ENCODE measurements around the gene WFIKKN2.

Gene WFIKKN2

DNA sequence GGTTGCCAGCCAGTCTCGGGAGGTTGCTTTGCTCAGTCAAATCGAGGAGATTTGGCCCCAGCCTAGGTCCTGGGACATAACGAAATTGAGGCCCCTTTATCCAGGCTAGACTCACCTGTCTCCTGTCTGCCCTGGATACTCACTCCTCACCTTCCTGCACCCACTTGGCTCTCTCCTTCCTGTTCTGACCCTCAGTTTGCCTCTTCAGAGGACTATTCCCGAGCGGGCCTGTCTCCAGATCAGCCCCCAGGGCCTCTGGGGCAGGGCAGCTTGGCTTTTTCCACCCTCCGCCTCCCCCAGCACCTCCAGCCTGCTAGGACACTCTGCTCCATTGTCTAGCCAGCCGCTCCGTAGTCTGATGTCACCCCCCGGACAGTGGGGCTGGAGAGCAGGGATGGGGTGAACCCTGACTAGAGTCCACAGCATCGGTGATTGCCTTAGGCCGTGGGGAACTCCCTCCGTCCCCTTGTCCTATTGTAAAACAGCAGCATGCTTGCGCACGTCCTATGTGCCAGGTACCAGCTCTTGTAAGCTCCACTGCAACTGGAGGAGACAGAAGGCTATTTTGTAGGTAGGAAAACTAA lies 8.8 kb downstream of the WFIKKN2 start:
- peak overlapping the region in 1 of 2 experiments; percentile 16 for H3K18ac ChIP-seq (ENCODE audit: low read depth in 1 of 2, low read length in 2 of 2)
- no peak overlapping the region for H3K9ac ChIP-seq (ENCODE audit: low read length)
- WGBS, result 94% methylated on average over 14 of the region's 14 CpGs

DNA sequence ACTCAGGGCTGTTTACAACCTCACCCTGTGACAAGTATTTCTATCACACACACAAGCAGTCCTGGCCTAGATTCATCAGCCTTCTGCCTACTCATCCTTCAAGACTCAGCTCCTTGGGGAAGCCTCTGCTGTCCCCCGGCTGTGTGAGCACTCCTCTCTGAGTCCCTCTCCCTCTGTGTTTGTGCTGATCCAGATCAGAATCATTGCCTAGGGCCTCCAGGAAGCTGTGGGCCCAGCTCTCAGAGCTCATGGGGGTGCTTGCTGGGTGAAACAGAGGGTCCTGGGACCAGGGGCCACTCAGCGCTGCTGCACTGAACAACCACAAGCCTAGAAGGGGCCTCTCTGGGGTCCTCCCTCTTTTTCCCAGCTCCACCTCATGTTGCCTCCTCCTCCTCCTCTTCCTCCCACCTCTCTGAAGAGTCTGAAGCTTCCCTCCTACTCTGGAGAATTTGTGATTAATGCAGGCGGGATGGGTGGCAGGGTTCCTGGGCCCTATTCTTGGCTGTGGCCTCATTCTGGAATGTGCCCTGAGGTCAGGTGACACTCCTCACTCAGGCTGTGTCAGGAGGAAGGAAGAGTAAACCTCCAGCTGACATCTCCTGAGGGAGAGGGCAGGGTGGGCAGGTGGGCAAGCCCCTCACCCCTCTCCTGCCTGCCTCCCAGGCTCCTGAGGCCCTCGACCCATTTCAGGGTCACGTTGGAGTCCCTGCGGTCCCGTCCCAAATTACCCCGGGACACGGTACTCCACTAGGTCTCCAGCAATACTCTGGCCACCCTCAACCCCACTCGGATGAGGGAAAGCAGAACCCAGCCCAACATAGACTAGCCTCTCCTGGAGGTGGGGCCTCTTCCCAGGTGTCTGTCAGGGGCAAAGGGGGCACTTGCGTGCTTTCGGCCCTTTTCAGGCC lies 10.1 kb downstream of the WFIKKN2 start:
- Histone ChIP-seq H3K79me1 (replicated peaks; ENCODE audit: low read length, poor library complexity, severe bottlenecking) (no peaks in the 10 kb centered on the region), H4K8ac (ENCODE audit: low read length) (peak overlapping the region; percentile 62), H3K4me2 (ENCODE audit: low read length, poor library complexity, severe bottlenecking) (no peak overlapping the region), H3K9ac (ENCODE audit: low read length) (peak overlapping the region; percentile 28), H3K18ac (ENCODE audit: low read depth in 1 of 2, low read length in 2 of 2) (peak overlapping the region in 1 of 2 experiments; percentile 38), H3K27ac (ENCODE audit: low read length, poor library complexity, severe bottlenecking) (no peak overlapping the region), H3K14ac (ENCODE audit: low read length in 2 of 2) (peak overlapping the region in 1 of 2 experiments; percentile 80), H2BK12ac (ENCODE audit: low read length in 2 of 2) (no peak overlapping the region), H4K91ac (ENCODE audit: low read length) (no peak overlapping the region), H3K23ac (ENCODE audit: low read length in 2 of 2) (no peak overlapping the region), H2AFZ (ENCODE audit: low read depth, low read length) (no peak overlapping the region), H2AK5ac (ENCODE audit: low read length, severe bottlenecking) (no peak overlapping the region), H3K4ac (ENCODE audit: low read depth in 1 of 2, low read length in 2 of 2) (peak overlapping the region in 1 of 2 experiments; percentile 29), H2BK120ac (ENCODE audit: low read depth, low read length) (no peak overlapping the region), H3K4me1 (ENCODE audit: control insufficient read depth, insufficient read depth, low read depth, low read length) (peaks cover 8% of the 10 kb centered on the region), H3K36me3 (ENCODE audit: control insufficient read depth in 1 of 2, insufficient read depth in 2 of 2, low read depth in 1 of 2, low read length in 2 of 2) (no peaks in the 10 kb centered on the region), H3K27me3 (ENCODE audit: control insufficient read depth in 1 of 2, insufficient read depth in 1 of 2, low read length in 2 of 2) (no peaks in the 10 kb centered on the region), H3K9me3 (ENCODE audit: control insufficient read depth, low read length) (no peaks in the 10 kb centered on the region), H2BK5ac (ENCODE audit: low read depth, low read length, poor library complexity, severe bottlenecking) (no peak overlapping the region), H2BK15ac (ENCODE audit: low read depth, poor library complexity, severe bottlenecking) (peak overlapping the region; percentile 4), H3K4me3 (ENCODE audit: insufficient read depth in 1 of 2, low read depth in 1 of 2, low read length in 2 of 2) (no peak overlapping the region)
- peak; percentile 31 for DNase-seq
- WGBS, result 89% methylated on average over 12 of the region's 12 CpGs

More for the DNA sequence above, 8.8 kb downstream of the WFIKKN2 start:
- Histone ChIP-seq H2AFZ (ENCODE audit: low read depth, low read length) (no peak overlapping the region), H3K36me3 (ENCODE audit: control insufficient read depth in 1 of 2, insufficient read depth in 2 of 2, low read depth in 1 of 2, low read length in 2 of 2) (no peaks in the 10 kb centered on the region), H2BK12ac (ENCODE audit: low read length in 2 of 2) (no peak overlapping the region), H2BK15ac (ENCODE audit: low read depth, poor library complexity, severe bottlenecking) (no peak overlapping the region), H3K27me3 (ENCODE audit: control insufficient read depth in 1 of 2, insufficient read depth in 1 of 2, low read length in 2 of 2) (no peaks in the 10 kb centered on the region), H3K79me1 (replicated peaks; ENCODE audit: low read length, poor library complexity, severe bottlenecking) (no peaks in the 10 kb centered on the region), H3K23ac (ENCODE audit: low read length in 2 of 2) (no peak overlapping the region), H4K8ac (ENCODE audit: low read length) (no peak overlapping the region), H3K14ac (ENCODE audit: low read length in 2 of 2) (no peak overlapping the region), H2BK120ac (ENCODE audit: low read depth, low read length) (no peak overlapping the region), H3K9me3 (ENCODE audit: control insufficient read depth, low read length) (no peaks in the 10 kb centered on the region), H2BK5ac (ENCODE audit: low read depth, low read length, poor library complexity, severe bottlenecking) (no peak overlapping the region), H3K4me3 (ENCODE audit: insufficient read depth in 1 of 2, low read depth in 1 of 2, low read length in 2 of 2) (no peak overlapping the region), H3K4me1 (ENCODE audit: control insufficient read depth, insufficient read depth, low read depth, low read length) (peaks cover 8% of the 10 kb centered on the region), H3K27ac (ENCODE audit: low read length, poor library complexity, severe bottlenecking) (no peak overlapping the region), H4K91ac (ENCODE audit: low read length) (peak overlapping the region; percentile 10), H3K4me2 (ENCODE audit: low read length, poor library complexity, severe bottlenecking) (no peak overlapping the region), H3K4ac (ENCODE audit: low read depth in 1 of 2, low read length in 2 of 2) (no peak overlapping the region), H2AK5ac (ENCODE audit: low read length, severe bottlenecking) (no peak overlapping the region)
- no peak for DNase-seq

- Histone ChIP-seq H3K4me3 (ENCODE audit: insufficient read depth in 1 of 2, low read depth in 1 of 2, low read length in 2 of 2) (no peak overlapping the region), H2BK12ac (ENCODE audit: low read length in 2 of 2) (no peak overlapping the region), H4K91ac (ENCODE audit: low read length) (no peak overlapping the region), H3K79me1 (replicated peaks; ENCODE audit: low read length, poor library complexity, severe bottlenecking) (no peaks in the 10 kb centered on the region), H3K4me1 (ENCODE audit: control insufficient read depth, insufficient read depth, low read depth, low read length) (peaks cover 8% of the 10 kb centered on the region), H2AFZ (ENCODE audit: low read depth, low read length) (no peak overlapping the region), H3K4me2 (ENCODE audit: low read length, poor library complexity, severe bottlenecking) (no peak overlapping the region), H3K9me3 (ENCODE audit: control insufficient read depth, low read length) (no peaks in the 10 kb centered on the region), H3K36me3 (ENCODE audit: control insufficient read depth in 1 of 2, insufficient read depth in 2 of 2, low read depth in 1 of 2, low read length in 2 of 2) (no peaks in the 10 kb centered on the region), H2BK5ac (ENCODE audit: low read depth, low read length, poor library complexity, severe bottlenecking) (no peak overlapping the region), H2BK120ac (ENCODE audit: low read depth, low read length) (no peak overlapping the region), H3K4ac (ENCODE audit: low read depth in 1 of 2, low read length in 2 of 2) (no peak overlapping the region), H3K18ac (ENCODE audit: low read depth in 1 of 2, low read length in 2 of 2) (no peak overlapping the region), H3K9ac (ENCODE audit: low read length) (no peak overlapping the region), H2BK15ac (ENCODE audit: low read depth, poor library complexity, severe bottlenecking) (no peak overlapping the region), H4K8ac (ENCODE audit: low read length) (no peak overlapping the region), H2AK5ac (ENCODE audit: low read length, severe bottlenecking) (no peak overlapping the region), H3K27me3 (ENCODE audit: control insufficient read depth in 1 of 2, insufficient read depth in 1 of 2, low read length in 2 of 2) (no peaks in the 10 kb centered on the region), H3K27ac (ENCODE audit: low read length, poor library complexity, severe bottlenecking) (no peak overlapping the region), H3K14ac (ENCODE audit: low read length in 2 of 2) (no peak overlapping the region), H3K23ac (ENCODE audit: low read length in 2 of 2) (no peak overlapping the region)
- no peak for DNase-seq
- 100% methylated on average over 4 of the region's 4 CpGs for WGBS
These were observed 12.2 kb downstream of the WFIKKN2 start for GRCh38 chr17:50847566-50847965.

GRCh38 chr17:50848039-50848438 lies 12.7 kb downstream of the WFIKKN2 start:
- no peak overlapping the region for H3K4me2 ChIP-seq (ENCODE audit: low read length, poor library complexity, severe bottlenecking)
- H2BK120ac ChIP-seq (ENCODE audit: low read depth, low read length), result no peak overlapping the region
- H4K8ac ChIP-seq (ENCODE audit: low read length), result no peak overlapping the region
- no peak overlapping the region for H2BK5ac ChIP-seq (ENCODE audit: low read depth, low read length, poor library complexity, severe bottlenecking)
- H3K36me3 ChIP-seq (ENCODE audit: control insufficient read depth in 1 of 2, insufficient read depth in 2 of 2, low read depth in 1 of 2, low read length in 2 of 2), result no peaks in the 10 kb centered on the region
- H3K18ac ChIP-seq (ENCODE audit: low read depth in 1 of 2, low read length in 2 of 2), result no peak overlapping the region
- 92% methylated on average over 3 of the region's 3 CpGs for whole genome bisulfite sequencing
- no peaks in the 10 kb centered on the region for H3K9me3 ChIP-seq (ENCODE audit: control insufficient read depth, low read length)
- no peak overlapping the region for H2BK12ac ChIP-seq (ENCODE audit: low read length in 2 of 2)
- no peak overlapping the region for H2AFZ ChIP-seq (ENCODE audit: low read depth, low read length)
- no peak overlapping the region for H4K91ac ChIP-seq (ENCODE audit: low read length)
- no peaks in the 10 kb centered on the region for H3K27me3 ChIP-seq (ENCODE audit: control insufficient read depth in 1 of 2, insufficient read depth in 1 of 2, low read length in 2 of 2)
- no peak overlapping the region for H3K4me3 ChIP-seq (ENCODE audit: insufficient read depth in 1 of 2, low read depth in 1 of 2, low read length in 2 of 2)
- no peak overlapping the region for H3K4ac ChIP-seq (ENCODE audit: low read depth in 1 of 2, low read length in 2 of 2)
- H2AK5ac ChIP-seq (ENCODE audit: low read length, severe bottlenecking), result no peak overlapping the region
- H2BK15ac ChIP-seq (ENCODE audit: low read depth, poor library complexity, severe bottlenecking), result no peak overlapping the region
- no peak overlapping the region for H3K27ac ChIP-seq (ENCODE audit: low read length, poor library complexity, severe bottlenecking)
- no peak overlapping the region for H3K14ac ChIP-seq (ENCODE audit: low read length in 2 of 2)
- peaks cover 6% of the 10 kb centered on the region for H3K4me1 ChIP-seq (ENCODE audit: control insufficient read depth, insufficient read depth, low read depth, low read length)
- no peaks in the 10 kb centered on the region for H3K79me1 ChIP-seq (replicated peaks; ENCODE audit: low read length, poor library complexity, severe bottlenecking)
- H3K9ac ChIP-seq (ENCODE audit: low read length), result no peak overlapping the region
- no peak overlapping the region for H3K23ac ChIP-seq (ENCODE audit: low read length in 2 of 2)
- no peak for DNase-seq
